GM12864 (cell line): ENCODE data around the gene ALK.
"Not testable (repeated sequence)": the region's sequence is repeated elsewhere in the genome, so short reads cannot be mapped to it uniquely, and the experiment has no call there.

Experiments
- DNase-seq: peaks from one replicate; pipeline ENCODE4 v3.0.0-alpha.2; 2011; ENCODE audit warnings: low read depth
- H3K4me3 ChIP-seq: 2 replicates; pipeline ENCODE4 v1.5.1; 2011; ENCODE audit warnings: mild to moderate bottlenecking, low read depth, low read length, control low read depth
- TF ChIP-seq, protein P1 (sequence below): IDR thresholded peaks from 2 replicates; pipeline ENCODE4 v1.5.1; 2011; ENCODE audit warnings: low read depth, mild to moderate bottlenecking, moderate library complexity, low read length, control low read depth, inconsistent platforms; ENCODE audit errors: missing control alignments

Gene ALK

DNA sequence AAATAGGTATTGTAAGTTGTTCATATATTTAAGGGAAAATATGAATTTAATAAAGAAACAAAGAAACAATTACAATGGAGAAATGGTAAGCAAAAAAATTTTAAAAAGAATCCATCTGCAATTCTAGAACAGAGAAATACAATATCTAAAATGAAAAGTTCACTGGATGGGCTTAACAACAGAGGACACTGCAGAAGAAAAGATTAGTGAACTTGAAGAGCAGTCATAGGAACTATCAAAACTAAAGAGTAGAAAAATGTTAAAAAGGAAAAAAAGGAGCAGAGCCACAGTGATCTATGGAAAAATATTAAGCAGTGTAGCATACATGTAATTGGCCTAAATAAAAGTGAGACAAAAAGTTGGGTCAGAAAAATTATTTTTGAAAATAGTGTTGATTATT, 83.5 kb downstream of the ALK start:
- no peak for DNase-seq
- no peak overlapping the region for H3K4me3 ChIP-seq
- TF ChIP-seq, protein P1, sequence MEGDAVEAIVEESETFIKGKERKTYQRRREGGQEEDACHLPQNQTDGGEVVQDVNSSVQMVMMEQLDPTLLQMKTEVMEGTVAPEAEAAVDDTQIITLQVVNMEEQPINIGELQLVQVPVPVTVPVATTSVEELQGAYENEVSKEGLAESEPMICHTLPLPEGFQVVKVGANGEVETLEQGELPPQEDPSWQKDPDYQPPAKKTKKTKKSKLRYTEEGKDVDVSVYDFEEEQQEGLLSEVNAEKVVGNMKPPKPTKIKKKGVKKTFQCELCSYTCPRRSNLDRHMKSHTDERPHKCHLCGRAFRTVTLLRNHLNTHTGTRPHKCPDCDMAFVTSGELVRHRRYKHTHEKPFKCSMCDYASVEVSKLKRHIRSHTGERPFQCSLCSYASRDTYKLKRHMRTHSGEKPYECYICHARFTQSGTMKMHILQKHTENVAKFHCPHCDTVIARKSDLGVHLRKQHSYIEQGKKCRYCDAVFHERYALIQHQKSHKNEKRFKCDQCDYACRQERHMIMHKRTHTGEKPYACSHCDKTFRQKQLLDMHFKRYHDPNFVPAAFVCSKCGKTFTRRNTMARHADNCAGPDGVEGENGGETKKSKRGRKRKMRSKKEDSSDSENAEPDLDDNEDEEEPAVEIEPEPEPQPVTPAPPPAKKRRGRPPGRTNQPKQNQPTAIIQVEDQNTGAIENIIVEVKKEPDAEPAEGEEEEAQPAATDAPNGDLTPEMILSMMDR: no peak

- H3K4me3 ChIP-seq: no peak overlapping the region
- no peak for DNase-seq
- TF ChIP-seq, protein P1: no peak
These were observed 86.8 kb downstream of the ALK start for GRCh38 chr2:29834624-29835023.

DNA sequence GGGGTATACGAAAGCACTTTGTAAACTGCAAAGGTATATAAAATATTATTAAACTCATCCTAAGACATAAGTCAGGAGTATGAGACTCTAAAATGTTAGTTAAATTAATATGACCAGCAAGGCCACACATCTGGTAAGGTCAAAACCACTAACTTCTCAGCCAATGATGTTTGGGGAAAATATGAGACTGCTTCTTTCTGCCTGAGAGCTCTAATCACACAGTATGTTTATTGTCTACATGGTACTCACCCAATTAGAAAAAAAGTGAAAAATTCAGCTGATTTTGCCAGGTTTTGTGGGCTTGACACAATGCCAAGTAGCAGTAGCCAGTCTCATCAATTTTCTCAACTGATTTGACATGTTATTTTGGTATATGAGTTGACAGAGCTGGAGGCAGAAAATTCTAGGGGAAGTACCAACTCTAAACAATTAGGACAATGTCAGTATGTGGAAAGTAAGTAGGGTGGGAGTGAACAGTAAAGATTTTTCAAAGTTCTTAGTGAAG, 87.3 kb downstream of the ALK start:
- H3K4me3 ChIP-seq: no peak overlapping the region
- TF ChIP-seq, protein P1: no peak
- no peak for DNase-seq

DNA sequence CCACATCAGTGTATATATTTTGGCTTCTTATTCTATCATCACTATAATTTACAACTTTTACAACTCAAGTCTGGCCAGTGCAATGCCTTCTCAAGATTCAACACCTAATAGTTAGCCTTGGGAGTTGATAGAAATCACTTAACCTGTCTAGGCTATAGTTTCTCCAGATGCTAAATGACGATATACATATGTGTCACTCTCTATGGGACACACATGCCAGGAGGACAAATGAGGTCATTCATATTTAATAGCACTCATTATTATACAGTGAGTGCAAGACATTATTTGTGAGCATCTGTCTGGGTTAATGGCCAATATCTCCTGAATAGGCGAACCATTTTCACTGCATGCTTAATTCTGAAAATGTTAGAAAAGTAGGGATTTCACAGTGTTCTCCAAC, 89.8 kb downstream of the ALK start:
- TF ChIP-seq, protein P1: no peak
- no peak overlapping the region for H3K4me3 ChIP-seq
- no peak for DNase-seq

DNA sequence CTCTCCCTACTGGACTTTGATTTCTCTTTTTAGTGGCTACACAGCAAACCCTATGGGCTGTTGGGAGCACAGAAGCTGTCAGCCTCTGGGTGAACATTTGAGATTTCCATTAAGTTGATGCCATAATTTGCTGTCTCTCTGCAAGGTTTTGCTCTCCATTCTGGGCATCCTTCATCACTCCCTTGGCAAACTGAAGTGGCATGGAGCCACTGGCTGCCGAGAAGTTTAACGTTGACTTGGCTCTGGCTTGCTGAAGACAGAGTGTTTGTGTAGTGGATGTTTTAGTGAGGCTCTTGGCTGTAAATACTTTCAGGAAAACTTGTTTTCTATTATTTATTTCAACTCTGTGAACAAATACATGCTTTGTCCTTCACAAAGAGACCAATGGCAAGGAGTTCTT, 91.5 kb downstream of the ALK start:
- no peak overlapping the region for H3K4me3 ChIP-seq
- no peak for DNase-seq
- TF ChIP-seq, protein P1: no peak

- not testable (repeated sequence) for DNase-seq, H3K4me3 ChIP-seq
These were observed 97.2 kb downstream of the ALK start for GRCh38 chr2:29824145-29824544.

DNA sequence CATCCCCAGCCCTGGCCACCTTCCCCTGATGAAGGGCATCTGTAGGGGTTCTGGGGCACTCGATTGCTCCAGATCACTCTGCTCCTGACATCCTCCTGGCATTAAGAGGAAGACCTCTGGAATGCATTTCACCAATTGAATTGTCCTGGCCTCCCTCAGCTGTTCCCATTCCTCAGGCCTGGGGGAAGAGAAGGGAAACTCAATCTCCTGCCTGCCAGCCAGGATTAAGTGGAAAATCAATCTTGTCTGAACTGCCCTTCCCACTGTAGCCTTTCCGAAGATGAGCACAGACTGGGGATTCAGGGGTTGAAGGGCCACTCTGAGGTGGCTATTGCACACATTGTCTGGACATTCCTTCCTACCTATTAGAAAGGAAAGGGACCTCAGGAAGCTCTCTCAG, 99.8 kb downstream of the ALK start:
- H3K4me3 ChIP-seq: no peak overlapping the region
- no peak for DNase-seq
- TF ChIP-seq, protein P1: no peak

DNA sequence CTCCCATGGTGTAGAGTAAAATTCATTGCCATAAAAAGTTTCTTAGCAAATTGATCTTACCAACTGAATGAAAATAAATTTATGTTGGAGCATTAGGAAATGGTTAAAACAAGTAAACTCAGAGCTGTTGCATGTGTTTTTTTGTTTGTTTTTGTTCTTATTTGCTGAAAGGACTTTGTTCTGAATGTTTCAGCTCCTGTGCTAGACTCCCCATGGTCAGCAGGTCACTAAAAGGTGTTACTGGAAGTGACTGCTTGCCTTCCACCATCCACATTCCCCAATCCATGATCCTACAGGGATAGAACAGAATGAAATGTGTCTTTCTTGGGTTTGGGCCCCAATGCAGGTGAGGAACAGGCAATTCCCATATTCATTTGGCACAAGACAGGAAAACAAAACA, 101.8 kb downstream of the ALK start:
- TF ChIP-seq, protein P1: no peak
- DNase-seq: no peak
- no peak overlapping the region for H3K4me3 ChIP-seq
